Measurements from ENCODE around the gene TMA7B.

GRCh38 chr22:39997939-39998726, 37.9 kb downstream of the TMA7B start:
- TF ChIP-seq POLR2A (IDR thresholded peaks at IDR 0.05; ENCODE audit: low read depth, low read length) (no peak), POLR2AphosphoS5 (IDR thresholded peaks at IDR 0.05; ENCODE audit: low read depth, low read length) (no peak), TAF1 (IDR thresholded peaks at IDR 0.05; ENCODE audit: borderline replicate concordance, low read depth, low read length) (no peak)

Data from GM12892 (cell line).